Measurements from ENCODE around the gene NAP1L4. TPM values are rescaled to one million over a fixed set of nuclear protein-coding genes. Genes with fewer than 3 reads are reported as not detected.

Gene NAP1L4
- polyA plus RNA-seq, 1 of the 3 experiments (the other 2 are of a cell fraction), result 104 TPM

DNA sequence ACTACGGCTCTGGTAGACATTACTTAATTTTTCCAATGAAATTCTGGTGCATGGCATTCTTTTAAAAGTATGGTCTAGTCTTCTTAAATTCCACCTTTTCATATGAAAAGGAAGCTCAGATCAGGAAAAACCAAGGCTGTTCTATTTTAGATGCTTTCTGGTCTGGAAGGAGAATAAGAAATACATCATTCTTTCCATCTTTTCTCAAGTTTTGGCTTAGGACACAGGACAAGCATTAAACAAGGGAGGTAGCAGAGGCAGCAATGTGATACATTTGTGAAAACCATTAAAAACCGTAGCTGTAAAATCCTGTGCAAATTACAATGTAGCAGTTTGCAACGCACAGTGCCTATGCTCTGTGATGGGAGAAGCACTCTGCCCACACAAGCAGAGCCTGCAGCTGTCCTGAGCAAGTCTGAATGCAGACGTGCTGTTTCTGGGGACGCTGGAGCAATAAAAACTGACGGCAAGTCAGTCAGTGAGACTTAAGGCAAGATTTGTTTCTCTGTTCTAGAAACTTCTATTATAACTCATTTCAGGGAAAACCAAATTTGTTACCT lies 23.7 kb downstream of the NAP1L4 start:
- CTCF ChIA-PET, result interaction anchor here (1.0 to 2.8 kb wide), 6 partner anchors 37 to 123 kb away, joined by 3 to 12 read pairs (median 4); no protein-coding TSS in a partner anchor
- no peak for TF ChIP-seq CHD2 (IDR thresholded peaks at IDR 0.05; ENCODE audit: low read length, partially characterized antibody)
- no peak for TF ChIP-seq TAF1 (IDR thresholded peaks at IDR 0.05; ENCODE audit: borderline replicate concordance, low read depth, low read length)
- TF ChIP-seq GATA2 (CRISPR knock-in tag; IDR thresholded peaks at IDR 0.05), result no peak
- TF ChIP-seq RXRA (IDR thresholded peaks at IDR 0.05; ENCODE audit: borderline replicate concordance, low read depth), result no peak
- TF ChIP-seq RCOR1 (IDR thresholded peaks at IDR 0.05; ENCODE audit: low read length), result no peak
- TF ChIP-seq, protein P1, sequence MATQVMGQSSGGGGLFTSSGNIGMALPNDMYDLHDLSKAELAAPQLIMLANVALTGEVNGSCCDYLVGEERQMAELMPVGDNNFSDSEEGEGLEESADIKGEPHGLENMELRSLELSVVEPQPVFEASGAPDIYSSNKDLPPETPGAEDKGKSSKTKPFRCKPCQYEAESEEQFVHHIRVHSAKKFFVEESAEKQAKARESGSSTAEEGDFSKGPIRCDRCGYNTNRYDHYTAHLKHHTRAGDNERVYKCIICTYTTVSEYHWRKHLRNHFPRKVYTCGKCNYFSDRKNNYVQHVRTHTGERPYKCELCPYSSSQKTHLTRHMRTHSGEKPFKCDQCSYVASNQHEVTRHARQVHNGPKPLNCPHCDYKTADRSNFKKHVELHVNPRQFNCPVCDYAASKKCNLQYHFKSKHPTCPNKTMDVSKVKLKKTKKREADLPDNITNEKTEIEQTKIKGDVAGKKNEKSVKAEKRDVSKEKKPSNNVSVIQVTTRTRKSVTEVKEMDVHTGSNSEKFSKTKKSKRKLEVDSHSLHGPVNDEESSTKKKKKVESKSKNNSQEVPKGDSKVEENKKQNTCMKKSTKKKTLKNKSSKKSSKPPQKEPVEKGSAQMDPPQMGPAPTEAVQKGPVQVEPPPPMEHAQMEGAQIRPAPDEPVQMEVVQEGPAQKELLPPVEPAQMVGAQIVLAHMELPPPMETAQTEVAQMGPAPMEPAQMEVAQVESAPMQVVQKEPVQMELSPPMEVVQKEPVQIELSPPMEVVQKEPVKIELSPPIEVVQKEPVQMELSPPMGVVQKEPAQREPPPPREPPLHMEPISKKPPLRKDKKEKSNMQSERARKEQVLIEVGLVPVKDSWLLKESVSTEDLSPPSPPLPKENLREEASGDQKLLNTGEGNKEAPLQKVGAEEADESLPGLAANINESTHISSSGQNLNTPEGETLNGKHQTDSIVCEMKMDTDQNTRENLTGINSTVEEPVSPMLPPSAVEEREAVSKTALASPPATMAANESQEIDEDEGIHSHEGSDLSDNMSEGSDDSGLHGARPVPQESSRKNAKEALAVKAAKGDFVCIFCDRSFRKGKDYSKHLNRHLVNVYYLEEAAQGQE (IDR thresholded peaks at IDR 0.05; ENCODE audit: low read depth, low read length), result no peak
- TF ChIP-seq, protein P2, sequence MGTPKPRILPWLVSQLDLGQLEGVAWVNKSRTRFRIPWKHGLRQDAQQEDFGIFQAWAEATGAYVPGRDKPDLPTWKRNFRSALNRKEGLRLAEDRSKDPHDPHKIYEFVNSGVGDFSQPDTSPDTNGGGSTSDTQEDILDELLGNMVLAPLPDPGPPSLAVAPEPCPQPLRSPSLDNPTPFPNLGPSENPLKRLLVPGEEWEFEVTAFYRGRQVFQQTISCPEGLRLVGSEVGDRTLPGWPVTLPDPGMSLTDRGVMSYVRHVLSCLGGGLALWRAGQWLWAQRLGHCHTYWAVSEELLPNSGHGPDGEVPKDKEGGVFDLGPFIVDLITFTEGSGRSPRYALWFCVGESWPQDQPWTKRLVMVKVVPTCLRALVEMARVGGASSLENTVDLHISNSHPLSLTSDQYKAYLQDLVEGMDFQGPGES (IDR thresholded peaks at IDR 0.05; ENCODE audit: low read depth, low read length), result no peak
- TF ChIP-seq GABPA (IDR thresholded peaks at IDR 0.05; ENCODE audit: low read depth), result no peak
- no peak for TF ChIP-seq NRF1 (IDR thresholded peaks at IDR 0.05; ENCODE audit: low read depth, low read length)
- no peak for TF ChIP-seq JUND (IDR thresholded peaks at IDR 0.05)
- no peak for TF ChIP-seq TEAD4 (IDR thresholded peaks at IDR 0.05; ENCODE audit: borderline replicate concordance, insufficient read depth)
- TF ChIP-seq USF1 (IDR thresholded peaks at IDR 0.05; ENCODE audit: borderline replicate concordance, low read depth), result no peak
- no peak for TF ChIP-seq SMC3 (IDR thresholded peaks at IDR 0.05; ENCODE audit: low read depth, low read length)
- TF ChIP-seq FOXM1 (IDR thresholded peaks at IDR 0.05; ENCODE audit: low read depth), result no peak
- TF ChIP-seq SIN3A (IDR thresholded peaks at IDR 0.05; ENCODE audit: borderline replicate concordance, low read depth, low read length), result no peak
- no peak for TF ChIP-seq RAD21 (IDR thresholded peaks at IDR 0.05; ENCODE audit: low read length)
- TF ChIP-seq CTCF (IDR thresholded peaks at IDR 0.05), result no peak
- Histone ChIP-seq H3K27ac (ENCODE audit: low read depth in 2 of 2, low read length in 1 of 2) (no peak overlapping the region), H2AFZ (ENCODE audit: low read depth) (no peak overlapping the region), H4K20me1 (ENCODE audit: insufficient read depth) (no peaks in the 10 kb centered on the region), H3K36me3 (replicated peaks in 1 of 2; ENCODE audit: control insufficient read depth in 1 of 2, insufficient read depth in 2 of 2, low read length in 1 of 2) (peaks cover 67 to 90% of the 10 kb centered on the region in 2 experiments), H3K4me3 (ENCODE audit: low read depth in 2 of 2, low read length in 1 of 2) (no peak overlapping the region), H3K4me2 (no peak overlapping the region), H3K27me3 (ENCODE audit: insufficient read depth) (no peaks in the 10 kb centered on the region), H3K9ac (no peak overlapping the region), H3K79me2 (ENCODE audit: insufficient read depth) (peaks cover 75% of the 10 kb centered on the region), H3F3A (replicated peaks; ENCODE audit: insufficient read depth) (no peaks in the 10 kb centered on the region), H3K9me2 (no peaks in the 10 kb centered on the region), H3K9me3 (no peaks in the 10 kb centered on the region), H3K4me1 (ENCODE audit: control insufficient read depth in 1 of 2, insufficient read depth in 2 of 2, low read depth in 1 of 2, low read length in 1 of 2) (no peaks in the 10 kb centered on the region)
- WGBS (ENCODE audit: low lambda C conversion rate), result 84% methylated on average over 6 of the region's 6 CpGs
- POLR2A ChIA-PET, result no interaction called here
- no peak for DNase-seq

Measured in SK-N-SH (cell line).